HG03108 (cell line): Measurements from ENCODE around the gene RWDD1.

Experiments
- ATAC-seq: cut with Tn5 transposase; IDR thresholded peaks from one replicate; pipeline ENCODE4 v1.9.1; 2021; ENCODE audit warnings: moderate library complexity; ENCODE audit not compliant: unreplicated experiment

Gene RWDD1

GRCh38 chr6:116557893-116558292, 13.4 kb upstream of the RWDD1 start:
- ATAC-seq: no peak

GRCh38 chr6:116560130-116560529, 11.2 kb upstream of the RWDD1 start:
- no peak for ATAC-seq

GRCh38 chr6:116561377-116562018, 9.8 kb upstream of the RWDD1 start:
- ATAC-seq: peak; percentile 50

- no peak for ATAC-seq
These were observed 9.3 kb upstream of the RWDD1 start for GRCh38 chr6:116562019-116562403.

GRCh38 chr6:116562614-116563013, 8.7 kb upstream of the RWDD1 start:
- no peak for ATAC-seq

- ATAC-seq: no peak
These were observed 7.5 kb upstream of the RWDD1 start for GRCh38 chr6:116563830-116564229.

- no peak for ATAC-seq
These were observed 7.0 kb upstream of the RWDD1 start for GRCh38 chr6:116564311-116564710.

- ATAC-seq: no peak
These were observed 6.1 kb upstream of the RWDD1 start for GRCh38 chr6:116564921-116565872.

GRCh38 chr6:116568111-116568510, 3.2 kb upstream of the RWDD1 start:
- ATAC-seq: no peak

- no peak for ATAC-seq
These were observed 2.2 kb upstream of the RWDD1 start for GRCh38 chr6:116568821-116569755.

GRCh38 chr6:116571683-116572000, 338 bp downstream of the RWDD1 start:
- no peak for ATAC-seq

- ATAC-seq: no peak
These were observed 858 bp downstream of the RWDD1 start for GRCh38 chr6:116572162-116572561.

- ATAC-seq: no peak
These were observed 3.9 kb downstream of the RWDD1 start for GRCh38 chr6:116575227-116575626.

GRCh38 chr6:116577486-116577885, 6.2 kb downstream of the RWDD1 start:
- no peak for ATAC-seq

- ATAC-seq: no peak
These were observed 7.0 kb downstream of the RWDD1 start for GRCh38 chr6:116578335-116578734.

- no peak for ATAC-seq
These were observed 7.8 kb downstream of the RWDD1 start for GRCh38 chr6:116579143-116579542.

GRCh38 chr6:116580198-116580597, 8.9 kb downstream of the RWDD1 start:
- ATAC-seq: no peak

GRCh38 chr6:116586276-116586675, 15.0 kb downstream of the RWDD1 start:
- no peak for ATAC-seq

GRCh38 chr6:116586738-116587137, 15.4 kb downstream of the RWDD1 start:
- ATAC-seq: no peak

GRCh38 chr6:116595247-116595646, 23.9 kb downstream of the RWDD1 start:
- no peak for ATAC-seq

- no peak for ATAC-seq
These were observed 25.5 kb downstream of the RWDD1 start for GRCh38 chr6:116596815-116597214.
